K562 (cell line): ENCODE results near the gene WBP1. TPM values are rescaled to one million over a fixed set of nuclear protein-coding genes. Genes with fewer than 3 reads are reported as not detected.

Experiments used
- JUND ChIP-seq, 2 experiments: IDR thresholded peaks; 2 replicates in 1 of 2; 3 replicates in 1 of 2; pipeline ENCODE4 v1.6.1; 2011; ENCODE audit warnings: borderline replicate concordance in 2 of 2, low read depth in 2 of 2, low read length in 2 of 2, improper control_type of control experiment in 1 of 2, missing biosample characterization in 1 of 2, missing genetic modification characterization in 1 of 2, missing genetic modification reagents in 1 of 2
- MAFF ChIP-seq: IDR thresholded peaks from 2 replicates; pipeline ENCODE4 v1.6.1; 2012; ENCODE audit warnings: low read length, improper control_type of control experiment
- MITF ChIP-seq: IDR thresholded peaks from 2 replicates; pipeline ENCODE4 v1.6.1; 2014; ENCODE audit warnings: antibody characterized with exemption
- TAF15 ChIP-seq: fragments of 200-400 bp; formaldehyde crosslinking; IDR thresholded peaks from 2 replicates; pipeline ENCODE4 v1.6.1; 2017; ENCODE audit warnings: mild to moderate bottlenecking, low read depth, low read length, moderate library complexity
- TOE1 ChIP-seq, 2 experiments: fragments of 450-650 bp in 1 of 2; sonication (generic) in 1 of 2; formaldehyde crosslinking in 1 of 2; IDR thresholded peaks; 2 replicates each; pipeline versions ENCODE4 v1.7.1 to v1.8.0; 2016 to 2022; ENCODE audit warnings: borderline replicate concordance in 2 of 2, mild to moderate bottlenecking in 2 of 2, antibody characterized with exemption in 1 of 2, inconsistent platforms in 1 of 2, low read depth in 1 of 2, missing genetic modification reagents in 1 of 2, moderate library complexity in 1 of 2
- UBTF ChIP-seq, 2 experiments: IDR thresholded peaks; 2 replicates each; pipeline ENCODE4 v1.6.1; 2012; ENCODE audit warnings: improper control_type of control experiment in 2 of 2, low read depth in 2 of 2, low read length in 2 of 2, borderline replicate concordance in 1 of 2
- ZFP30 ChIP-seq: fragments of 250-450 bp; sonication (Bioruptor Pico); IDR thresholded peaks from 2 replicates; pipeline ENCODE4 v1.8.0; 2022; ENCODE audit warnings: moderate library complexity, mild to moderate bottlenecking, inconsistent platforms, borderline replicate concordance
- ZMIZ1 ChIP-seq, 2 experiments: fragments of 150-350 bp in 1 of 2; IDR thresholded peaks; 2 replicates each; pipeline ENCODE4 v1.6.1; 2012 to 2016; ENCODE audit warnings: low read depth in 2 of 2, low read length in 2 of 2, mild to moderate bottlenecking in 1 of 2, moderate library complexity in 1 of 2
- ZNF584 ChIP-seq: fragments of 200-800 bp; sonication (Bioruptor generic); IDR thresholded peaks from 2 replicates; pipeline ENCODE4 v1.6.1; 2016; ENCODE audit warnings: low read depth, mild to moderate bottlenecking, missing genetic modification characterization, missing compliant biosample characterization
- ZNF639 ChIP-seq, 2 experiments: fragments of 200-800 bp in 1 of 2; sonication (Bioruptor generic) in 1 of 2; sonication (generic) in 1 of 2; formaldehyde crosslinking in 1 of 2; IDR thresholded peaks in 1 of 2; conservative IDR thresholded peaks in 1 of 2; 2 replicates each; pipeline versions ENCODE4 v1.5.0 to v1.6.1; 2016 to 2020; ENCODE audit warnings: missing compliant biosample characterization in 1 of 2, missing genetic modification characterization in 1 of 2, missing genetic modification reagents in 1 of 2
- ZNF740 ChIP-seq, 3 experiments: fragments of 200-800 bp in 1 of 3; sonication (Bioruptor generic) in 1 of 3; sonication (generic) in 1 of 3; formaldehyde crosslinking in 1 of 3; IDR thresholded peaks; 2 replicates each; pipeline versions ENCODE4 v1.6.1 to v1.8.0; 2016 to 2022; ENCODE audit warnings: mild to moderate bottlenecking in 2 of 3, missing compliant biosample characterization in 2 of 3, missing genetic modification characterization in 2 of 3, missing genetic modification reagents in 1 of 3
- polyA plus RNA-seq, 8 experiments: library from polyadenylated mRNA; depleted of rRNA in 4 of 8; stranded (reverse) in 5 of 8; unstranded in 3 of 8; fragments of >200 nt; fragmentation: Nextera tagmentation in 2 of 8; fragmentation: Illumina TruSeq in 1 of 8; extraction: Ambion mirVana in 2 of 8; extraction: Trizol in 1 of 8; gene quantifications; 2 replicates each; pipeline versions ENCODE4 v1.2.1 to v1.2.3, GENCODE V29; 2011 to 2014; ENCODE audit warnings: inconsistent platforms in 1 of 8, missing spikeins in 1 of 8
- total RNA-seq, 7 experiments: library from RNA; depleted of rRNA in 6 of 7; stranded (reverse); fragments of >200 nt in 6 of 7; fragmentation: Illumina TruSeq in 2 of 7; extraction: Trizol in 2 of 7; gene quantifications; 2 replicates each; pipeline versions ENCODE4 v1.2.1 to v1.2.3, GENCODE V29; 2011 to 2021; ENCODE audit warnings: low replicate concordance in 1 of 7

WBP1 gene
- total and polyA plus RNA-seq, 9 of the 15 experiments (the other 6 are each of a cell fraction or from before 2014, with no cell fraction given): 1.9 to 27.7 (median 14.2) TPM

GRCh38 chr2:74503506-74504475 lies 45.6 kb downstream of the WBP1 start (continued):
- 0 out of 2 replicates have a peak, but pooled peaks have one; percentile 10 for TF ChIP-seq TOE1 (IDR thresholded peaks at IDR 0.05; ENCODE audit: borderline replicate concordance)
- TF ChIP-seq TOE1 (CRISPR knock-in tag; IDR thresholded peaks at IDR 0.05; ENCODE audit: borderline replicate concordance, low read depth): no peak
- TF ChIP-seq ZNF584 (CRISPR knock-in tag): no peak
- TF ChIP-seq TAF15: no peak
- no peak for TF ChIP-seq MAFF
- TF ChIP-seq MITF: no peak
- peak in 1 of 2 experiments; percentile 3; a peak in 1 of 4 replicates for TF ChIP-seq ZNF639 (CRISPR knock-in tag; conservative IDR thresholded peaks at IDR 0.05 in 1 of 2, IDR thresholded peaks at IDR 0.05 in 1 of 2)
- no peak for TF ChIP-seq ZFP30 (CRISPR knock-in tag)
- no peak; a peak in 1 of 4 replicates for TF ChIP-seq UBTF (IDR thresholded peaks at IDR 0.05; ENCODE audit: borderline replicate concordance in 1 of 2, low read depth in 2 of 2, low read length in 2 of 2)
- TF ChIP-seq ZMIZ1 (IDR thresholded peaks at IDR 0.05; ENCODE audit: low read depth in 2 of 2, low read length in 2 of 2): no peak
- 0 out of 2 replicates have a peak, but pooled peaks have one; percentile 22 for TF ChIP-seq ZNF740 (CRISPR knock-in tag; IDR thresholded peaks at IDR 0.05)
- no peak for TF ChIP-seq ZNF740 (tag; IDR thresholded peaks at IDR 0.05)
- peak; percentile 8; the same call in 1 of the 2 replicates for TF ChIP-seq JUND (IDR thresholded peaks at IDR 0.05; ENCODE audit: borderline replicate concordance, low read depth, low read length)
- no peak for TF ChIP-seq JUND (tag; IDR thresholded peaks at IDR 0.05; ENCODE audit: borderline replicate concordance, low read depth, low read length)
